Putamen (tissue), 1 donor: Measurements from ENCODE around the gene BRAF.
A peak's percentile ranks its signal among the peaks of the same experiment; 100 is the strongest.
"Not testable (repeated sequence)": the region's sequence is repeated elsewhere in the genome, so short reads cannot be mapped to it uniquely, and the experiment has no call there.

Source experiments
- DNase-seq: peaks from one replicate; pipeline ENCODE4 v3.0.0-alpha.2; 2016; ENCODE audit warnings: low spot score

BRAF gene

GRCh38 chr7:140924821-140925421 lies at the start of gene BRAF:
Gene BRAF (minus strand): TSS chr7:140924929. CDS start chr7:140924703, 226 bp downstream.
- peak; percentile 92 for DNase-seq

- no peak for DNase-seq
Measured at GRCh38 chr7:140972876-140973829, 48.4 kb upstream of the BRAF start.

DNA sequence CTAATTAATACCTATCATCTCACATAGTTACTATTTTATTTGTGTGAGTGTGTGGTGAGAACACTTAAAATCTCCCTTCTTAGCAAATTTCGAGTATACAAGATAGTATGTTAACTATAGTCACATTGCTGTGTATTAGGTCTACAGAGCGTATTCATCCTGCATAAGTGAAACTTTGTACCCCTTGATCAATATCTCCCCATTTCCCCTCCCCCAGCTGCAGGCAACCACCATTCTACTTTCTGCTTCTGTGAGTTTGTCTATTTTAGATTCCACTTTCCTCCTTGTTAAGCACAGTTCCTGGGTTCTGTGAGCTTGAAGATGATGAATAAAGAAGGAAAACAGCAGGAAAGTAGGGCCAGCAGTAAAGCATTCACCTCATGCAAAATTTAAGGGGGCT lies 47.6 kb upstream of the BRAF start:
- no peak for DNase-seq

DNA sequence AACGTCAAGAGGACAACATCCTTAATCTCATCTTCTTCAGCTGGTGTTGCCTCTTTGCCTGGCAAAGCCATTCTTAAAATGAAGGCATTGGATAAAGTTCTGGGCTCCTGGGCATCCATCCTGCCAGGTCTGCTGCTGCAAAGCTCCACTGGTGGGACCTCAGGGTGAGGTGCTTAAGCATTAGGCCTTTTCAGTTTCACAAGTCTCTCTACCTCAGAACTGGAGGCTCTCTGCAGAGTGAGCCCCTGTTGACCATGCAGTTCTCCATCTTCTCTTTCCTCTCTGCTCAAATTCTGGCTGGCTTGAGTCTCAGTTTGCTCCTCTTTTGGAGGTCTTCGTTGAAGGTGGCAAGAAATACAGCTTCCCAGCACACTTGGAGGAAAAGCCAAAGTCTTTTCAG lies 42.7 kb upstream of the BRAF start:
- DNase-seq, result no peak

DNA sequence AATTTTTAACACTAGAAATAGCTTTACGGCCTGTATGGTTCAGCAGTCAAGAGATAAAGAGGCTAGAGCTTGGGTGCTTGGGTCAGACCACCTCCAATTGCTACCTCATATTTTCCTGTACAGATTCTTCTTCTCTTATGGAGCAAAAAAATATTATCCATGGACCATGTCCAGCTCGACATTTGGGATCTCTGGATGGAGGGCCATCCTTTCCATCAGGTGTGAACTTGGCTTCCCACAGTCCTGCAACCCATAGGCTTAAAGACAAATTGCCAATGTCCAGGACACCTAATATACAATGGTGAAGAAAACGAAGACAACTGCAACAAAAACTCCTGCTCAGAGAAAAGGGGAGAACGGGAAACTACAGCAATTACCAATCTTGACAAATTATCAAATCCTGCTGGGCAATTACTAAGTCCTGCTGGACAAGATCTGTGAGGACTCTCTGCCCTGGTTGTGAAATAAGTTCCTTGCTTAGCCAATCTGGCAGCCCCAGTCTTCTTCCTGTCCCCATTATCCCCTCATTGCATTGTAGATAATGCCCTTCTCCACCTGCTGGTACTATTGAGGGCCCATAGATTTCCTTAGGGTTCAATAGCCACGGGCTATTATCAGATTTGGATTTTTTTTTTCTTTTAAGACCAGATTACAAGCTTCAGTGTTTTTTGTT lies 42.0 kb upstream of the BRAF start:
- no peak for DNase-seq

GRCh38 chr7:140961117-140961516 lies 36.4 kb upstream of the BRAF start:
- no peak for DNase-seq

GRCh38 chr7:140956997-140957396 lies 32.3 kb upstream of the BRAF start:
- DNase-seq, result not testable (repeated sequence)

GRCh38 chr7:140945940-140946339 lies 21.2 kb upstream of the BRAF start:
- no peak for DNase-seq

DNA sequence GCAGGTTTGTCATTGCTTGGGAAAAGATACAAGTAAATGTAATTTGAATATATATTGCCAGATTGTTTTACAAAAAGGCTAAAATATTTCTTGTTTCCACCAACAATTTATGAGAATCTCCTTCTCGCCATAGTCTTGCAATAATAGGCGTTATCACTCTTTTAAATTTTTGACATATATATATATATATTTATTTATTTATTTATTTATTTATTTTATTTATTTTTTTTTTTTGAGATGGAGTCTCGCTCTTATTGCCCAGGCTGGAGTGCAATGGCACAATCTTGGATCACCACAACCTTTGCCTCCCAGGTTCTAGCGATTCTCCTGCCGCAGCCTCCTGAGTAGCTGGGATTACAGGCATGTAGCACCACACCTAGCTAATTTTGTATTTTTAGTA lies 17.5 kb upstream of the BRAF start:
- DNase-seq, result not testable (repeated sequence)

DNA sequence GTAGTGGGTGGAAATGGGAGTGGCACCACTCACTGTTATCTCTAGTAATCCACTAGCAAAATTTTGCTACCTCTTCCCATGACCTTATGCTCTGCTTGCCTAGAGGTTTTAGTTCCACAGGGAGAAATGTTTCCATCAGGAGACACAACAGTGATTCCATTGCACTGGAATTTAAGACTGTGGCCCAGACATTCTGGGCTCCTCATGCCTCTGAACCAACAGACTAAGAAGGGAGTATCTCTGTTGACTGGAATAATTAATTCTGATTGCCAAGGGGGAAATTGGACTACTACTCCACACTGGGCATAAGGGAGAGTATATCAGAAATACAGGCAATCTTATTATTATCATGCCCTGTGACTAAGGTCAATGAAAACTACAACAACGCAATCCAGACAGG lies 16.2 kb upstream of the BRAF start:
- DNase-seq, result no peak

- DNase-seq, result no peak
Measured at GRCh38 chr7:140937702-140938264, 13.1 kb upstream of the BRAF start.

GRCh38 chr7:140928491-140929309 lies 4.0 kb upstream of the BRAF start:
- no peak for DNase-seq

- DNase-seq, result not testable (repeated sequence)
Measured at GRCh38 chr7:140927945-140928344, 3.2 kb upstream of the BRAF start.

GRCh38 chr7:140927351-140927750 lies 2.6 kb upstream of the BRAF start:
- no peak for DNase-seq

- DNase-seq, result no peak
Measured at GRCh38 chr7:140926021-140926817, 1.5 kb upstream of the BRAF start.

DNA sequence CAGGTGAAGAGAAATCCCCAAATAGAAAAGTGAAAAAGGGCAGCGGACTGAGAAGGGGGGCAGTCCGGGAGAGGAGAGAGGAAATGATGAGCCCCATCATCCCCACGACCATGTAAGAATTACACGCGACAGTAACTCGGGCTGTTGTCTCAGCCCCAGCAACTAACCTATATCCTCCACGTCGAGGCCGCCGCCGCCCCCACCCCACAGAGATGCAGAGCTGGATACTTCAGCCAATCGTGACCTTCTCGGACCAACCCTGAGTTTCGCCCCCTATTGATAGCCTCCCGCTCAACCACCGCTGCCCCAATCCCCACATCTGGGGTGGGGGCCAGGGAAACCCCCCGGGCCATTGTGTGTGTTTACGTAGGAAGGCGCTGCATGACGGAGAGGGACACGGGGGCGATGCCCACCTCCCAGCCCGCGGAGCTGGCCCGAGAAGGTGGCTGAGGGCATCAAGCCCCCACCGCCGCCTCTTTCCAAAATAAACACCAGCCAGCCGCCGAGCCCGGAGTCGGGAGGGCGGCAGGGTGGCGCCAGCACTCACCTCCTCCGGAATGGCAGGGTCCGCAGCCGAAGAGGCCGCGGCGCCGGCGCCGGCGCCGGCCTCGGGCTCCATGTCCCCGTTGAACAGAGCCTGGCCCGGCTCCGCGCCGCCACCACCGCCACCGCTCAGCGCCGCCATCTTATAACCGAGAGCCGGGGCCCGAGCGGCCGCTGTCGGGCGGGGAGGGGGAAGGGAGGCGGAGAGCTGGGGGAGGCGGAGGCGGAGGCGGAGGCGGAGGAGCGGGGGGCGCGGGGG lies 509 bp downstream of the BRAF start:
- peak; percentile 73 for DNase-seq

GRCh38 chr7:140923358-140924006 lies 1.2 kb downstream of the BRAF start:
- DNase-seq, result peak; percentile 43

GRCh38 chr7:140922741-140923345 lies 1.9 kb downstream of the BRAF start:
- DNase-seq, result no peak

- no peak for DNase-seq
Measured at GRCh38 chr7:140920745-140921144, 4.0 kb downstream of the BRAF start.
